ENCODE measurements around the gene ATAD1.

GRCh38 chr10:87863053-87863943 is 45.3 kb upstream of the ATAD1 start, which contains the start of the genes KLLN and PTEN:
- TF ChIP-seq BACH1 (IDR thresholded peaks at IDR 0.05; ENCODE audit: borderline replicate concordance), result peak; percentile 63
- TF ChIP-seq BCL11A (IDR thresholded peaks at IDR 0.05; ENCODE audit: low read depth, low read length), result no peak
- TF ChIP-seq BRCA1 (IDR thresholded peaks at IDR 0.05; ENCODE audit: low read depth, low read length), result no peak

Data from GM12878 (cell line).